Smooth muscle cell (in vitro differentiated cells): ENCODE data around the gene ITPK1. TPM values are rescaled to one million over a fixed set of nuclear protein-coding genes. Genes with fewer than 3 reads are reported as not detected.

ENCODE experiments used
- DNase-seq: peaks from one replicate; lab custom pipeline; 2025; ENCODE audit not compliant: unreplicated experiment; lab: John Stamatoyannopoulos, UW
- H2AFZ ChIP-seq: fragments of 200-600 bp; sonication (generic); 2 replicates; pipeline ENCODE4 v1.6.0; 2016; ENCODE audit warnings: antibody characterized with exemption, low read depth, mild to moderate bottlenecking
- H3F3A ChIP-seq: fragments of 200-600 bp; sonication (generic); 2 replicates; pipeline ENCODE4 v1.6.0; 2017; ENCODE audit warnings: antibody characterized with exemption, low read depth
- H3K27ac ChIP-seq: fragments of 200-600 bp; sonication (generic); 2 replicates; pipeline ENCODE4 v1.5.1; 2016; ENCODE audit warnings: low read depth, mild to moderate bottlenecking
- H3K27me3 ChIP-seq: fragments of 200-600 bp; sonication (generic); 2 replicates; pipeline ENCODE4 v1.6.1; 2016; ENCODE audit warnings: low read depth, mild to moderate bottlenecking
- H3K36me3 ChIP-seq: fragments of 200-600 bp; sonication (generic); 2 replicates; pipeline ENCODE4 v1.5.1; 2016; ENCODE audit warnings: low read depth
- H3K4me1 ChIP-seq: fragments of 200-600 bp; sonication (generic); 2 replicates; pipeline ENCODE4 v1.5.1; 2016; ENCODE audit warnings: low read depth
- H3K4me2 ChIP-seq: fragments of 200-600 bp; sonication (generic); 2 replicates; pipeline ENCODE4 v1.6.0; 2016; ENCODE audit warnings: mild to moderate bottlenecking
- H3K4me3 ChIP-seq: fragments of 200-600 bp; sonication (generic); 2 replicates; pipeline ENCODE4 v1.5.1; 2016; ENCODE audit warnings: mild to moderate bottlenecking
- H3K79me2 ChIP-seq: fragments of 200-600 bp; sonication (generic); 2 replicates; pipeline ENCODE4 v1.6.0; 2016; ENCODE audit warnings: low read depth, mild to moderate bottlenecking
- H3K9ac ChIP-seq: fragments of 200-600 bp; sonication (generic); 2 replicates; pipeline ENCODE4 v1.6.0; 2016; ENCODE audit warnings: low read depth
- H3K9me3 ChIP-seq: fragments of 200-600 bp; sonication (generic); replicated peaks from 2 replicates; pipeline ENCODE4 v1.5.1; 2016; ENCODE audit warnings: low read depth
- H4K20me1 ChIP-seq: fragments of 200-600 bp; sonication (generic); 2 replicates; pipeline ENCODE4 v1.6.0; 2016; ENCODE audit warnings: low read depth
- CTCF ChIP-seq: fragments of 200-600 bp; sonication (generic); IDR thresholded peaks from 2 replicates; pipeline ENCODE4 v1.5.1; 2017; ENCODE audit warnings: borderline replicate concordance, mild to moderate bottlenecking, antibody characterized with exemption; ENCODE audit not compliant: insufficient read depth, poor library complexity, severe bottlenecking
- WGBS: methylation state at CpG from one replicate; pipeline ENCODE4 v1.1.7; 2016; ENCODE audit warnings: low lambda C conversion rate; 5-methylcytosine and 5-hydroxymethylcytosine counted together
- polyA plus RNA-seq: library from polyadenylated mRNA; unstranded; fragments of >200 nt; fragmentation: Nextera tagmentation; extraction: Ambion mirVana; gene quantifications from 2 replicates; pipeline ENCODE4 v1.2.1, GENCODE V29; 2016
- total RNA-seq: library from RNA; depleted of rRNA; stranded (reverse); fragments of >200 nt; gene quantifications from 2 replicates; pipeline ENCODE4 v1.2.3, GENCODE V29; 2014

ITPK1 gene
- total and polyA plus RNA-seq, 2 experiments from 2014 or later = 9.2 to 14.2 TPM

GRCh38 chr14:93019367-93019843, 96.3 kb downstream of the ITPK1 start:
- no peaks in the 10 kb centered on the region for H3K27me3 ChIP-seq
- H3K27ac ChIP-seq = no peak overlapping the region
- H3K4me2 ChIP-seq = no peak overlapping the region
- no peaks in the 10 kb centered on the region for H3K9me3 ChIP-seq
- no peaks in the 10 kb centered on the region for H3K36me3 ChIP-seq
- H4K20me1 ChIP-seq = no peaks in the 10 kb centered on the region
- WGBS = 93% methylated on average over 14 of the region's 14 CpGs
- no peak for TF ChIP-seq CTCF
- H2AFZ ChIP-seq = no peak overlapping the region
- no peaks in the 10 kb centered on the region for H3K79me2 ChIP-seq
- peaks cover 10% of the 10 kb centered on the region for H3K4me1 ChIP-seq
- no peak overlapping the region for H3K9ac ChIP-seq
- DNase-seq = no peak
- no peak overlapping the region for H3K4me3 ChIP-seq
- H3F3A ChIP-seq = no peaks in the 10 kb centered on the region

- Histone ChIP-seq H2AFZ (no peak overlapping the region), H3K36me3 (no peaks in the 10 kb centered on the region), H3K9me3 (no peaks in the 10 kb centered on the region), H3K79me2 (no peaks in the 10 kb centered on the region), H3K9ac (no peak overlapping the region), H3K4me3 (no peak overlapping the region), H3F3A (no peaks in the 10 kb centered on the region), H3K4me2 (no peak overlapping the region), H3K27ac (no peak overlapping the region), H3K27me3 (no peaks in the 10 kb centered on the region), H3K4me1 (peaks cover 13% of the 10 kb centered on the region), H4K20me1 (no peaks in the 10 kb centered on the region)
- no peak for DNase-seq
- no peak for TF ChIP-seq CTCF
- WGBS = 90% methylated on average over 8 of the region's 8 CpGs
Observed at GRCh38 chr14:93018366-93018765, 97.4 kb downstream of the ITPK1 start.

GRCh38 chr14:93017898-93018297, 97.8 kb downstream of the ITPK1 start:
- H3K4me3 ChIP-seq = no peak overlapping the region
- no peaks in the 10 kb centered on the region for H3F3A ChIP-seq
- H3K27ac ChIP-seq = no peak overlapping the region
- no peak overlapping the region for H3K9ac ChIP-seq
- H3K4me1 ChIP-seq = peaks cover 17% of the 10 kb centered on the region
- no peaks in the 10 kb centered on the region for H3K27me3 ChIP-seq
- H3K79me2 ChIP-seq = no peaks in the 10 kb centered on the region
- DNase-seq = no peak
- 92% methylated on average over 9 of the region's 10 CpGs for WGBS
- no peaks in the 10 kb centered on the region for H3K9me3 ChIP-seq
- no peaks in the 10 kb centered on the region for H3K36me3 ChIP-seq
- no peak overlapping the region for H2AFZ ChIP-seq
- peaks cover 4% of the 10 kb centered on the region for H4K20me1 ChIP-seq
- no peak for TF ChIP-seq CTCF
- H3K4me2 ChIP-seq = no peak overlapping the region

GRCh38 chr14:93017301-93017797, 98.4 kb downstream of the ITPK1 start:
- no peak for DNase-seq
- no peak overlapping the region for H3K4me3 ChIP-seq
- peaks cover 17% of the 10 kb centered on the region for H3K4me1 ChIP-seq
- H3K36me3 ChIP-seq = no peaks in the 10 kb centered on the region
- no peak overlapping the region for H3K9ac ChIP-seq
- H3K27ac ChIP-seq = no peak overlapping the region
- no peaks in the 10 kb centered on the region for H3K9me3 ChIP-seq
- WGBS = 97% methylated on average over 17 of the region's 17 CpGs
- H3K79me2 ChIP-seq = no peaks in the 10 kb centered on the region
- peaks cover 9% of the 10 kb centered on the region for H4K20me1 ChIP-seq
- TF ChIP-seq CTCF = no peak
- no peaks in the 10 kb centered on the region for H3K27me3 ChIP-seq
- no peaks in the 10 kb centered on the region for H3F3A ChIP-seq
- no peak overlapping the region for H3K4me2 ChIP-seq
- no peak overlapping the region for H2AFZ ChIP-seq
